GM23338 (cell line): ENCODE measurements around the gene HRH4. TPM values are rescaled to one million over a fixed set of nuclear protein-coding genes. Genes with fewer than 3 reads are reported as not detected.

Experiments used
- ATAC-seq: fragments of 200-7000 bp; cut with Tn5 transposase; 3 replicates; pipeline ENCODE4 v1.9.1; 2020
- DNase-seq: peaks from one replicate; pipeline ENCODE4 v3.0.0-alpha.2; 2015; ENCODE audit warnings: low spot score
- H2AFZ ChIP-seq: fragments of 200-600 bp; sonication (generic); 2 replicates; pipeline ENCODE4 v1.8.0; 2016; ENCODE audit warnings: antibody characterized with exemption, mild to moderate bottlenecking, moderate library complexity
- H3F3A ChIP-seq: fragments of 200-600 bp; sonication (generic); replicated peaks from 2 replicates; pipeline ENCODE4 v1.8.0; 2017; ENCODE audit warnings: antibody characterized with exemption, mixed run types, low read depth
- H3K27ac ChIP-seq: fragments of 200-600 bp; sonication (generic); 2 replicates; pipeline ENCODE4 v1.6.1; 2016; ENCODE audit warnings: low read depth
- H3K27me3 ChIP-seq: fragments of 200-600 bp; sonication (generic); 2 replicates; pipeline ENCODE4 v1.8.0; 2016; ENCODE audit warnings: mild to moderate bottlenecking, mixed run types, moderate library complexity; ENCODE audit not compliant: insufficient read depth
- H3K36me3 ChIP-seq: fragments of 200-600 bp; sonication (generic); 2 replicates; pipeline ENCODE4 v1.8.0; 2016; ENCODE audit warnings: mild to moderate bottlenecking; ENCODE audit not compliant: insufficient read depth
- H3K4me1 ChIP-seq: fragments of 200-600 bp; sonication (generic); 2 replicates; pipeline ENCODE4 v1.8.0; 2016; ENCODE audit warnings: mild to moderate bottlenecking, moderate library complexity; ENCODE audit not compliant: insufficient read depth
- H3K4me2 ChIP-seq: fragments of 200-600 bp; sonication (generic); 2 replicates; pipeline ENCODE4 v1.7.1; 2017; ENCODE audit warnings: mixed run types
- H3K4me3 ChIP-seq: fragments of 200-600 bp; sonication (generic); 2 replicates; pipeline ENCODE4 v1.6.1; 2016; ENCODE audit warnings: mixed run types
- H3K79me2 ChIP-seq: fragments of 200-600 bp; sonication (generic); replicated peaks from 2 replicates; pipeline ENCODE4 v1.8.0; 2017; ENCODE audit warnings: mild to moderate bottlenecking; ENCODE audit not compliant: insufficient read depth
- H3K9me2 ChIP-seq: fragments of 200-600 bp; sonication (generic); 2 replicates; pipeline ENCODE4 v1.8.0; 2017; ENCODE audit not compliant: insufficient read depth
- H4K20me1 ChIP-seq: fragments of 200-600 bp; sonication (generic); replicated peaks from 2 replicates; pipeline ENCODE4 v1.8.0; 2017; ENCODE audit warnings: mild to moderate bottlenecking; ENCODE audit not compliant: insufficient read depth
- H3K27ac Mint-ChIP-seq: 2 replicates; pipeline ENCODE4 v1.8.0; 2020; ENCODE audit warnings: inconsistent platforms, mild to moderate bottlenecking, moderate library complexity, mixed read lengths
- H3K27me3 Mint-ChIP-seq: 3 replicates; pipeline ENCODE4 v1.8.0; 2022; ENCODE audit warnings: low read depth, mild to moderate bottlenecking, moderate library complexity, mixed read lengths, inconsistent platforms; ENCODE audit not compliant: insufficient read depth, poor library complexity
- H3K36me3 Mint-ChIP-seq: 3 replicates; pipeline ENCODE4 v1.8.0; 2021; ENCODE audit warnings: low read depth, mild to moderate bottlenecking, inconsistent platforms, moderate library complexity, mixed read lengths
- H3K4me1 Mint-ChIP-seq: 3 replicates; pipeline ENCODE4 v1.8.0; 2020; ENCODE audit warnings: mild to moderate bottlenecking, inconsistent platforms, mixed read lengths
- H3K4me3 Mint-ChIP-seq: 3 replicates; pipeline ENCODE4 v1.8.0; 2021; ENCODE audit warnings: moderate library complexity, mild to moderate bottlenecking, inconsistent platforms, mixed read lengths
- H3K9me3 Mint-ChIP-seq: 3 replicates; pipeline ENCODE4 v1.8.0; 2020; ENCODE audit warnings: moderate library complexity, mild to moderate bottlenecking, inconsistent platforms, mixed read lengths
- CREB1 ChIP-seq: fragments of 250-450 bp; sonication (Bioruptor Pico); IDR thresholded peaks from 2 replicates; pipeline ENCODE4 v1.5.0; 2020; ENCODE audit warnings: low read depth, mild to moderate bottlenecking, moderate library complexity
- EZH2phosphoT487 ChIP-seq: fragments of 200-600 bp; sonication (generic); IDR thresholded peaks from one replicate; pipeline ENCODE4 v1.8.1; 2018; ENCODE audit warnings: antibody characterized with exemption; ENCODE audit not compliant: unreplicated experiment
- JUNB ChIP-seq: IDR thresholded peaks from one replicate; pipeline ENCODE4 v1.6.1; 2016; ENCODE audit warnings: antibody characterized with exemption; ENCODE audit not compliant: unreplicated experiment
- NANOG ChIP-seq: IDR thresholded peaks from 2 replicates; pipeline ENCODE4 v1.6.1; 2016; ENCODE audit warnings: antibody characterized with exemption, borderline replicate concordance
- POLR2AphosphoS5 ChIP-seq: IDR thresholded peaks from 2 replicates; pipeline ENCODE4 v1.6.1; 2016; ENCODE audit warnings: antibody characterized with exemption, low read depth
- STAT1 ChIP-seq: IDR thresholded peaks from one replicate; pipeline ENCODE4 v1.6.1; 2016; ENCODE audit warnings: antibody characterized with exemption; ENCODE audit not compliant: unreplicated experiment
- ZNF114 ChIP-seq: fragments of 250-450 bp; sonication (Bioruptor Pico); IDR thresholded peaks from 2 replicates; pipeline ENCODE4 v1.5.0; 2020; ENCODE audit warnings: mild to moderate bottlenecking, moderate library complexity
- ZNF331 ChIP-seq: fragments of 250-450 bp; sonication (Bioruptor Pico); IDR thresholded peaks from 2 replicates; pipeline ENCODE4 v1.5.0; 2020; ENCODE audit warnings: low read depth, mild to moderate bottlenecking, moderate library complexity
- polyA plus RNA-seq: library from polyadenylated mRNA; unstranded; fragments of >200 nt; fragmentation: Nextera tagmentation; extraction: Ambion mirVana; gene quantifications from 2 replicates; pipeline ENCODE4 v1.2.1, GENCODE V29; 2016
- total RNA-seq: library from RNA; depleted of rRNA; stranded (reverse); fragments of >200 nt; shearing (Covaris generic); gene quantifications from 2 replicates; pipeline ENCODE4 v1.2.3, GENCODE V29; 2014
- TF ChIP-seq, protein P1 (sequence below), 2 experiments: fragments of 200-600 bp in 1 of 2; sonication (generic) in 1 of 2; conservative IDR thresholded peaks; 2 replicates each; pipeline versions ENCODE4 v1.5.1 to v1.6.1; 2016 to 2017; ENCODE audit warnings: antibody characterized with exemption in 2 of 2, low read depth in 2 of 2, mild to moderate bottlenecking in 2 of 2, moderate library complexity in 1 of 2
- TF ChIP-seq, protein P2 (sequence below): IDR thresholded peaks from 2 replicates; pipeline ENCODE4 v1.6.1; 2016; ENCODE audit warnings: antibody characterized with exemption
- TF ChIP-seq, protein P3 (sequence below): fragments of 250-450 bp; sonication (Bioruptor Pico); IDR thresholded peaks from 2 replicates; pipeline ENCODE4 v1.5.0; 2020; ENCODE audit warnings: mild to moderate bottlenecking, moderate library complexity

HRH4 gene
- total and polyA plus RNA-seq, 2 experiments from 2014 or later = 0.17 TPM; not detected in 1

DNA sequence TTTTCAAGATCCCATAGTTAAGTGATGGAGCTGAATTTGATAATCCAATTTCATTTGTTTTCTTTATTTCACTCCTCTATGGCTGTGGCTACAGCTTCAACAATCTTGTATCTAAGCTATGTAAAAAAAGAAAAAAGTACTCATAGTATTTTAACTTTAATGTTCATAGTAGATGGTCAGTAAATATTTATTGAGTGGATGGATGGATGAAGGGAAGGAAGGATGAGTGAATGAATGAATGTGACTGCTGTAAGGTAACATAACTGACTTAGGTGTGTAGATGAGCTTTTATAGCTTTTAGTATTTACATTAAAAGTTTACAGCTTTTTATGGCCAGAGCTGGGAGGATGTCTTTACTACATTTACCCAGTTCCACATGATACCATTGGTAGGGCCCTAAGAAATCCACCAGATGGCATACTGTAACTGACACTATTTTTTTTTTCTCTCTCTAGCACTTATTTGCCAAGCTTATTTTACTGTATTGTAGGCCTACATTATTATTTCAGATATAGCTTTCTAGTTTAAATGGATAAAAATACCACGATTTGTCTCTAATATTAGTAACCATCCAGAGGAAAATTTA is 13.4 kb upstream of the HRH4 start:
- no peaks in the 10 kb centered on the region for H3K9me3 Mint-ChIP-seq
- no peak overlapping the region for H3K4me3 Mint-ChIP-seq
- Histone ChIP-seq H3K9me2 (no peaks in the 10 kb centered on the region), H3K27me3 (no peaks in the 10 kb centered on the region), H2AFZ (no peak overlapping the region), H3K79me2 (no peaks in the 10 kb centered on the region), H4K20me1 (no peaks in the 10 kb centered on the region), H3K4me3 (no peak overlapping the region), H3F3A (no peaks in the 10 kb centered on the region), H3K4me1 (no peaks in the 10 kb centered on the region), H3K27ac (no peak overlapping the region), H3K4me2 (no peak overlapping the region), H3K36me3 (peaks cover 51% of the 10 kb centered on the region)
- H3K36me3 Mint-ChIP-seq = peaks cover 68% of the 10 kb centered on the region
- peak; percentile 21 for DNase-seq
- ATAC-seq = no peak
- no peaks in the 10 kb centered on the region for H3K4me1 Mint-ChIP-seq
- no peak overlapping the region for H3K27ac Mint-ChIP-seq
- H3K27me3 Mint-ChIP-seq = no peaks in the 10 kb centered on the region
- TF ChIP-seq, protein P1, sequence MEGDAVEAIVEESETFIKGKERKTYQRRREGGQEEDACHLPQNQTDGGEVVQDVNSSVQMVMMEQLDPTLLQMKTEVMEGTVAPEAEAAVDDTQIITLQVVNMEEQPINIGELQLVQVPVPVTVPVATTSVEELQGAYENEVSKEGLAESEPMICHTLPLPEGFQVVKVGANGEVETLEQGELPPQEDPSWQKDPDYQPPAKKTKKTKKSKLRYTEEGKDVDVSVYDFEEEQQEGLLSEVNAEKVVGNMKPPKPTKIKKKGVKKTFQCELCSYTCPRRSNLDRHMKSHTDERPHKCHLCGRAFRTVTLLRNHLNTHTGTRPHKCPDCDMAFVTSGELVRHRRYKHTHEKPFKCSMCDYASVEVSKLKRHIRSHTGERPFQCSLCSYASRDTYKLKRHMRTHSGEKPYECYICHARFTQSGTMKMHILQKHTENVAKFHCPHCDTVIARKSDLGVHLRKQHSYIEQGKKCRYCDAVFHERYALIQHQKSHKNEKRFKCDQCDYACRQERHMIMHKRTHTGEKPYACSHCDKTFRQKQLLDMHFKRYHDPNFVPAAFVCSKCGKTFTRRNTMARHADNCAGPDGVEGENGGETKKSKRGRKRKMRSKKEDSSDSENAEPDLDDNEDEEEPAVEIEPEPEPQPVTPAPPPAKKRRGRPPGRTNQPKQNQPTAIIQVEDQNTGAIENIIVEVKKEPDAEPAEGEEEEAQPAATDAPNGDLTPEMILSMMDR (conservative IDR thresholded peaks at IDR 0.05; ENCODE audit: low read depth in 2 of 2) = peak in 1 of 2 experiments; percentile 38; a peak in 3 of 4 replicates
- no peak for TF ChIP-seq CREB1 (CRISPR knock-in tag)

DNA sequence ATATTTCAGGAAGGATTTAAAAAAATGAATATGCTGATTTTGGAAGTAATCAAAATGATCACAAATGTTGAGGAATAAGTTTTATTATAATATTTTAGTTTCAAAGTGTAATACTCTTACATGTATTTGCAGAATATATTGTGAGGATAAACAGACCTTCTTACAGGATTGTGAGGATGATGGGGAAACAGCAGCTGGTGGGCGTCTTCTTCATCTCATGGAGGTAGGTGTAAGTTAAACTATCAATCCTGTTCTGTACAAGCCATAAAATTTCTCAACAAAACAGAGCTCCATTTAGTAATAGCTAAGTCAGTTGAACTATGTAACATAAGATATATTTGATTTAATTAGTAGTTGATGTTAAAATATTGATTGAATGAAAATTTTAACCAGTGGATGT is 12.5 kb upstream of the HRH4 start:
- H3K27me3 ChIP-seq = no peaks in the 10 kb centered on the region
- no peak overlapping the region for H3K4me2 ChIP-seq
- peaks cover 66% of the 10 kb centered on the region for H3K36me3 Mint-ChIP-seq
- H4K20me1 ChIP-seq = no peaks in the 10 kb centered on the region
- H3K9me2 ChIP-seq = no peaks in the 10 kb centered on the region
- H3K4me1 ChIP-seq = no peaks in the 10 kb centered on the region
- no peak overlapping the region for H3K4me3 ChIP-seq
- H3K9me3 Mint-ChIP-seq = no peaks in the 10 kb centered on the region
- H3K79me2 ChIP-seq = no peaks in the 10 kb centered on the region
- no peak overlapping the region for H3K27ac ChIP-seq
- no peak for DNase-seq
- H3K27me3 Mint-ChIP-seq = no peaks in the 10 kb centered on the region
- H2AFZ ChIP-seq = no peak overlapping the region
- peaks cover 44% of the 10 kb centered on the region for H3K36me3 ChIP-seq
- H3F3A ChIP-seq = no peaks in the 10 kb centered on the region
- ATAC-seq = no peak
- H3K27ac Mint-ChIP-seq = no peak overlapping the region
- H3K4me1 Mint-ChIP-seq = no peaks in the 10 kb centered on the region
- H3K4me3 Mint-ChIP-seq = no peak overlapping the region
- no peak for TF ChIP-seq NANOG
- no peak for TF ChIP-seq CREB1 (CRISPR knock-in tag)
- no peak for TF ChIP-seq EZH2phosphoT487
- TF ChIP-seq, protein P2, sequence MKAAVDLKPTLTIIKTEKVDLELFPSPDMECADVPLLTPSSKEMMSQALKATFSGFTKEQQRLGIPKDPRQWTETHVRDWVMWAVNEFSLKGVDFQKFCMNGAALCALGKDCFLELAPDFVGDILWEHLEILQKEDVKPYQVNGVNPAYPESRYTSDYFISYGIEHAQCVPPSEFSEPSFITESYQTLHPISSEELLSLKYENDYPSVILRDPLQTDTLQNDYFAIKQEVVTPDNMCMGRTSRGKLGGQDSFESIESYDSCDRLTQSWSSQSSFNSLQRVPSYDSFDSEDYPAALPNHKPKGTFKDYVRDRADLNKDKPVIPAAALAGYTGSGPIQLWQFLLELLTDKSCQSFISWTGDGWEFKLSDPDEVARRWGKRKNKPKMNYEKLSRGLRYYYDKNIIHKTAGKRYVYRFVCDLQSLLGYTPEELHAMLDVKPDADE = no peak
- no peak for TF ChIP-seq POLR2AphosphoS5
- no peak for TF ChIP-seq ZNF114
- TF ChIP-seq ZNF331 (CRISPR knock-in tag) = no peak
- TF ChIP-seq, protein P3, sequence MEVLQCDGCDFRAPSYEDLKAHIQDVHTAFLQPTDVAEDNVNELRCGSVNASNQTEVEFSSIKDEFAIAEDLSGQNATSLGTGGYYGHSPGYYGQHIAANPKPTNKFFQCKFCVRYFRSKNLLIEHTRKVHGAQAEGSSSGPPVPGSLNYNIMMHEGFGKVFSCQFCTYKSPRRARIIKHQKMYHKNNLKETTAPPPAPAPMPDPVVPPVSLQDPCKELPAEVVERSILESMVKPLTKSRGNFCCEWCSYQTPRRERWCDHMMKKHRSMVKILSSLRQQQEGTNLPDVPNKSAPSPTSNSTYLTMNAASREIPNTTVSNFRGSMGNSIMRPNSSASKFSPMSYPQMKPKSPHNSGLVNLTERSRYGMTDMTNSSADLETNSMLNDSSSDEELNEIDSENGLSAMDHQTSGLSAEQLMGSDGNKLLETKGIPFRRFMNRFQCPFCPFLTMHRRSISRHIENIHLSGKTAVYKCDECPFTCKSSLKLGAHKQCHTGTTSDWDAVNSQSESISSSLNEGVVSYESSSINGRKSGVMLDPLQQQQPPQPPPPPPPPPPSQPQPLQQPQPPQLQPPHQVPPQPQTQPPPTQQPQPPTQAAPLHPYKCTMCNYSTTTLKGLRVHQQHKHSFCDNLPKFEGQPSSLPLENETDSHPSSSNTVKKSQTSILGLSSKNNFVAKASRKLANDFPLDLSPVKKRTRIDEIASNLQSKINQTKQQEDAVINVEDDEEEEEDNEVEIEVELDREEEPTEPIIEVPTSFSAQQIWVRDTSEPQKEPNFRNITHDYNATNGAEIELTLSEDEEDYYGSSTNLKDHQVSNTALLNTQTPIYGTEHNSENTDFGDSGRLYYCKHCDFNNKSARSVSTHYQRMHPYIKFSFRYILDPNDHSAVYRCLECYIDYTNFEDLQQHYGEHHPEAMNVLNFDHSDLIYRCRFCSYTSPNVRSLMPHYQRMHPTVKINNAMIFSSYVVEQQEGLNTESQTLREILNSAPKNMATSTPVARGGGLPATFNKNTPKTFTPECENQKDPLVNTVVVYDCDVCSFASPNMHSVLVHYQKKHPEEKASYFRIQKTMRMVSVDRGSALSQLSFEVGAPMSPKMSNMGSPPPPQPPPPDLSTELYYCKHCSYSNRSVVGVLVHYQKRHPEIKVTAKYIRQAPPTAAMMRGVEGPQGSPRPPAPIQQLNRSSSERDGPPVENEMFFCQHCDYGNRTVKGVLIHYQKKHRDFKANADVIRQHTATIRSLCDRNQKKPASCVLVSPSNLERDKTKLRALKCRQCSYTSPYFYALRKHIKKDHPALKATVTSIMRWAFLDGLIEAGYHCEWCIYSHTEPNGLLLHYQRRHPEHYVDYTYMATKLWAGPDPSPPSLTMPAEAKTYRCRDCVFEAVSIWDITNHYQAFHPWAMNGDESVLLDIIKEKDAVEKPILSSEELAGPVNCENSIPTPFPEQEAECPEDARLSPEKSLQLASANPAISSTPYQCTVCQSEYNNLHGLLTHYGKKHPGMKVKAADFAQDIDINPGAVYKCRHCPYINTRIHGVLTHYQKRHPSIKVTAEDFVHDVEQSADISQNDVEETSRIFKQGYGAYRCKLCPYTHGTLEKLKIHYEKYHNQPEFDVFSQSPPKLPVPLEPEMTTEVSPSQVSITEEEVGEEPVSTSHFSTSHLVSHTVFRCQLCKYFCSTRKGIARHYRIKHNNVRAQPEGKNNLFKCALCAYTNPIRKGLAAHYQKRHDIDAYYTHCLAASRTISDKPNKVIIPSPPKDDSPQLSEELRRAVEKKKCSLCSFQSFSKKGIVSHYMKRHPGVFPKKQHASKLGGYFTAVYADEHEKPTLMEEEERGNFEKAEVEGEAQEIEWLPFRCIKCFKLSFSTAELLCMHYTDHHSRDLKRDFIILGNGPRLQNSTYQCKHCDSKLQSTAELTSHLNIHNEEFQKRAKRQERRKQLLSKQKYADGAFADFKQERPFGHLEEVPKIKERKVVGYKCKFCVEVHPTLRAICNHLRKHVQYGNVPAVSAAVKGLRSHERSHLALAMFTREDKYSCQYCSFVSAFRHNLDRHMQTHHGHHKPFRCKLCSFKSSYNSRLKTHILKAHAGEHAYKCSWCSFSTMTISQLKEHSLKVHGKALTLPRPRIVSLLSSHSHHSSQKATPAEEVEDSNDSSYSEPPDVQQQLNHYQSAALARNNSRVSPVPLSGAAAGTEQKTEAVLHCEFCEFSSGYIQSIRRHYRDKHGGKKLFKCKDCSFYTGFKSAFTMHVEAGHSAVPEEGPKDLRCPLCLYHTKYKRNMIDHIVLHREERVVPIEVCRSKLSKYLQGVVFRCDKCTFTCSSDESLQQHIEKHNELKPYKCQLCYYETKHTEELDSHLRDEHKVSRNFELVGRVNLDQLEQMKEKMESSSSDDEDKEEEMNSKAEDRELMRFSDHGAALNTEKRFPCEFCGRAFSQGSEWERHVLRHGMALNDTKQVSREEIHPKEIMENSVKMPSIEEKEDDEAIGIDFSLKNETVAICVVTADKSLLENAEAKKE (CRISPR knock-in tag) = no peak
- TF ChIP-seq JUNB = no peak
- TF ChIP-seq STAT1 = no peak
